K562 (cell line): Measurements from ENCODE around the gene DAPK1. TPM values are rescaled to one million over a fixed set of nuclear protein-coding genes. Genes with fewer than 3 reads are reported as not detected.

Source experiments
- ATAC-seq: fragments of 200-7000 bp; cut with Tn5 transposase; 3 replicates; pipeline ENCODE4 v1.9.1; 2020; ENCODE audit warnings: moderate library complexity
- BruUV-seq: library from RNA; stranded (reverse); fragments of 400-500 nt; replicated peaks from 2 replicates; lab custom pipeline; 2021; lab: Mats Ljungman, UMichigan
- CTCF ChIA-PET: fragments of 300-600 bp; formaldehyde crosslinking; extraction: SDS; loops from one replicate; lab custom pipeline; 2021; ENCODE audit warnings: low intra/inter-chr PET ratio; lab: Yijun Ruan, JAX
- POLR2A ChIA-PET: fragments of 300-600, 350-650 bp; sonication (Branson Sonifier 250); formaldehyde crosslinking; extraction: SDS; loops from one replicate; lab custom pipeline; 2021; ENCODE audit warnings: antibody characterized with exemption, inconsistent platforms; lab: Yijun Ruan, JAX
- DNase-seq, 4 experiments: peaks; one replicate each; pipeline versions ENCODE4 v3.0.0 to v3.0.0-alpha.2; 2011 to 2018; ENCODE audit warnings: low spot score in 3 of 4, mixed read lengths in 3 of 4; ENCODE audit errors: extremely low read depth in 1 of 4
- FAIRE-seq: peaks from 2 replicates; lab custom pipeline; 2011; peaks lifted over from hg19 to GRCh38; lab: Jason Lieb, UNC
- H2AFZ ChIP-seq: 2 replicates; pipeline ENCODE4 v1.6.0; 2011; ENCODE audit warnings: low read depth, low read length, control low read depth, inconsistent platforms
- H3K27ac ChIP-seq: fragments of 200-600 bp; 3 replicates; pipeline ENCODE4 v1.8.0; 2011; ENCODE audit warnings: low read depth, mild to moderate bottlenecking, control low read depth, inconsistent platforms, low read length, moderate library complexity, mixed read lengths; ENCODE audit errors: extremely low read depth
- H3K27me3 ChIP-seq, 2 experiments: fragments of 300-600 bp in 1 of 2; 2 replicates in 1 of 2; 3 replicates in 1 of 2; pipeline versions ENCODE4 v1.6.0 to v1.8.0; 2011; ENCODE audit warnings: inconsistent platforms in 2 of 2, low read length in 2 of 2, mild to moderate bottlenecking in 1 of 2, mixed read lengths in 1 of 2, moderate library complexity in 1 of 2; ENCODE audit not compliant: control insufficient read depth in 2 of 2, insufficient read depth in 2 of 2
- H3K36me3 ChIP-seq: fragments of 300-600 bp; 3 replicates; pipeline ENCODE4 v1.8.0; 2011; ENCODE audit warnings: mild to moderate bottlenecking, low read length, inconsistent platforms; ENCODE audit not compliant: control insufficient read depth, insufficient read depth
- H3K4me1 ChIP-seq, 2 experiments: fragments of 200-600 bp in 1 of 2; replicated peaks in 1 of 2; 2 replicates in 1 of 2; 3 replicates in 1 of 2; pipeline versions ENCODE4 v1.5.1 to v1.8.0; 2011; ENCODE audit warnings: inconsistent platforms in 2 of 2, low read length in 2 of 2, mild to moderate bottlenecking in 1 of 2, mixed read lengths in 1 of 2, moderate library complexity in 1 of 2; ENCODE audit not compliant: control insufficient read depth in 2 of 2, insufficient read depth in 2 of 2
- H3K4me2 ChIP-seq: 2 replicates; pipeline ENCODE4 v1.6.1; 2011; ENCODE audit warnings: low read length, control low read depth, inconsistent platforms, mixed read lengths; ENCODE audit not compliant: insufficient read depth
- H3K4me3 ChIP-seq: fragments of 200-600 bp; sonication (generic), shearing (Covaris generic); 2 replicates; pipeline ENCODE4 v1.5.1; 2016; ENCODE audit warnings: control low read depth, inconsistent platforms
- H3K79me2 ChIP-seq: fragments of 200-600 bp; 3 replicates; pipeline ENCODE4 v1.8.0; 2011; ENCODE audit warnings: low read length, inconsistent platforms; ENCODE audit not compliant: control insufficient read depth, insufficient read depth
- H3K9ac ChIP-seq, 2 experiments: 2 replicates each; pipeline versions ENCODE4 v1.6.0 to v1.6.1; 2011; ENCODE audit warnings: low read depth in 2 of 2, low read length in 2 of 2, control low read depth in 1 of 2, inconsistent platforms in 1 of 2, mild to moderate bottlenecking in 1 of 2, mixed read lengths in 1 of 2; ENCODE audit not compliant: insufficient read depth in 1 of 2
- H3K9me1 ChIP-seq: one replicate; pipeline ENCODE4 v1.6.0; 2011; ENCODE audit warnings: inconsistent platforms, mild to moderate bottlenecking, low read length, moderate library complexity; ENCODE audit not compliant: control insufficient read depth, insufficient read depth
- H3K9me3 ChIP-seq: replicated peaks from 2 replicates; pipeline ENCODE4 v1.5.1; 2011; ENCODE audit warnings: low read depth, low read length, inconsistent platforms; ENCODE audit not compliant: control insufficient read depth, insufficient read depth
- H4K20me1 ChIP-seq: replicated peaks from 2 replicates; pipeline ENCODE4 v1.6.1; 2011; ENCODE audit warnings: low read length, inconsistent platforms, mixed read lengths; ENCODE audit not compliant: control insufficient read depth, insufficient read depth
- FOXJ3 ChIP-seq: sonication (generic); formaldehyde crosslinking; IDR thresholded peaks from 2 replicates; pipeline ENCODE4 v1.4.0; 2020; ENCODE audit warnings: mild to moderate bottlenecking, missing genetic modification reagents
- FOXM1 ChIP-seq, 2 experiments: fragments of 450-650 bp in 1 of 2; sonication (generic) in 1 of 2; formaldehyde crosslinking in 1 of 2; IDR thresholded peaks; 2 replicates each; pipeline versions ENCODE4 v1.6.1 to v1.9.0; 2017 to 2022; ENCODE audit warnings: low read depth in 2 of 2, mild to moderate bottlenecking in 2 of 2, missing genetic modification reagents in 1 of 2, moderate library complexity in 1 of 2
- HDAC3 ChIP-seq: fragments of 450-650 bp; IDR thresholded peaks from 2 replicates; pipeline ENCODE4 v1.6.1; 2018; ENCODE audit warnings: borderline replicate concordance, mild to moderate bottlenecking, moderate library complexity; ENCODE audit not compliant: partially characterized antibody
- TAF1 ChIP-seq: IDR thresholded peaks from 2 replicates; pipeline ENCODE4 v1.6.1; 2011; ENCODE audit warnings: mild to moderate bottlenecking, low read length, moderate library complexity; ENCODE audit not compliant: insufficient read depth, control insufficient read depth, severe bottlenecking; ENCODE audit errors: extremely low read depth
- TEAD4 ChIP-seq, 2 experiments: sonication (generic) in 1 of 2; formaldehyde crosslinking in 1 of 2; IDR thresholded peaks; 2 replicates each; pipeline versions ENCODE4 v1.6.1 to v1.8.0; 2012 to 2022; ENCODE audit warnings: borderline replicate concordance in 1 of 2, inconsistent platforms in 1 of 2, low read length in 1 of 2, mild to moderate bottlenecking in 1 of 2, missing genetic modification reagents in 1 of 2
- ZBTB2 ChIP-seq: fragments of 450-650 bp; IDR thresholded peaks from 2 replicates; pipeline ENCODE4 v1.6.1; 2016; ENCODE audit warnings: antibody characterized with exemption
- WGBS: fragments of 100-300 bp; shearing (Covaris generic); methylation state at CpG from one replicate; pipeline ENCODE4 v1.1.6; 2016; ENCODE audit warnings: low coverage, mixed read lengths; ENCODE audit not compliant: insufficient coverage; ENCODE audit errors: missing lambda C conversion rate; 5-methylcytosine and 5-hydroxymethylcytosine counted together
- in situ Hi-C: fragments of 300-500 bp; cut with MboI; formaldehyde crosslinking; loops from 4 replicates; pipeline ENCODE4 v1.15.0; 2018; ENCODE audit warnings: inconsistent platforms, mixed read lengths
- intact Hi-C: fragments of 100-400 bp; cut with micrococcal nuclease; formaldehyde crosslinking; loops from 2 replicates; pipeline ENCODE4 v1.14.2; 2022
- polyA plus RNA-seq, 8 experiments: library from polyadenylated mRNA; depleted of rRNA in 4 of 8; stranded (reverse) in 5 of 8; unstranded in 3 of 8; fragments of >200 nt; fragmentation: Nextera tagmentation in 2 of 8; fragmentation: Illumina TruSeq in 1 of 8; extraction: Ambion mirVana in 2 of 8; extraction: Trizol in 1 of 8; gene quantifications; 2 replicates each; pipeline versions ENCODE4 v1.2.1 to v1.2.3, GENCODE V29; 2011 to 2014; ENCODE audit warnings: inconsistent platforms in 1 of 8, missing spikeins in 1 of 8
- total RNA-seq, 7 experiments: library from RNA; depleted of rRNA in 6 of 7; stranded (reverse); fragments of >200 nt in 6 of 7; fragmentation: Illumina TruSeq in 2 of 7; extraction: Trizol in 2 of 7; gene quantifications; 2 replicates each; pipeline versions ENCODE4 v1.2.1 to v1.2.3, GENCODE V29; 2011 to 2021; ENCODE audit warnings: low replicate concordance in 1 of 7

Gene DAPK1
- total and polyA plus RNA-seq, 9 of the 15 experiments (the other 6 are each of a cell fraction or from before 2014, with no cell fraction given) = 1.7 to 26.4 (median 15.8) TPM

DNA sequence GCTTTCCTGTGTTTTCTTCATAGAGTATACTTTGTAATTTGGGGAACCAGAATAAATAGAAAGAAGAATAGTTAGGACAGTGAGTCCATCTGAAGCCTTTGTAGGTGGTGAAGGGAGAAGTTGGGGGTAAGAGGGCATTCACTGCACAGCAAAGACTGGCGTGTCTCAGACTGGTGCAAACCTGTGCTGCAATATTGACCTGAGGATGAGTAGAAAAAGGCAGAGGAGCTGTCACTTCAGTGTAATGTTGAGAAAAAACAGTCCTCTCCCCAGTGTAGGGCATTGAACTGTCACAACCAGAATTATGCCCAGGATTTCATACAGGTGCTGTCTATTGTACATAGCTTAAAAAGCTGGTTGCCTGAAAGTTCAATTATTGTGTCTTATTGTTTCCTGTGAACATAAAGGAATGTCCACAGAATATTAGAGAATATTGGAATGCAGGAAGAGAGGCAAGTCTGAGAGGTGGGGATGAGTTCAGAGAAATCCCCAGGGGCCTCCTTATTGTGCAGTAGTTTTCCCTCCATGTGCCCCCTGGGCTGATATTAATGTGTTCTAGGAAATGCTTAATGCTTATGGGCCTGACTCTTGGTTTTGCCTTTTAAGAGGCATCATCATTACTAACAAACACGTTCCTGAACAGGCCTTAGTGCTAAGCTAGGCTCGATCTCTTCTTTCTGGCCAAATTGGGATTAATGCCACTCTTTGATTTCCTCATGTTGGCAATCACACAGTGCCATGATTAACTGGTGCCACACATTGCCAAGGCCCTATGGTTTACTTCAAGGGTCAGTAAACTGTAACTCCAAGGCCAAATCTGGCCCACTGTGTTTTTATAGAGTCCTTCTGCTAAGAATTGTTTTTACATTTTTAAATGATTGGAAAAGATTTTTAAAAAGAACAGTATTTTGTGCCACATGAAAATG, 34.0 kb downstream of the DAPK1 start (continued):
- TF ChIP-seq TAF1 (no peak), HDAC3 (no peak), FOXM1 (IDR thresholded peaks at IDR 0.05; ENCODE audit: low read depth) (no peak), FOXM1 (CRISPR knock-in tag; IDR thresholded peaks at IDR 0.05; ENCODE audit: low read depth) (no peak), ZBTB2 (no peak)
- TF ChIP-seq, all 486 proteins: peak for 0

DNA sequence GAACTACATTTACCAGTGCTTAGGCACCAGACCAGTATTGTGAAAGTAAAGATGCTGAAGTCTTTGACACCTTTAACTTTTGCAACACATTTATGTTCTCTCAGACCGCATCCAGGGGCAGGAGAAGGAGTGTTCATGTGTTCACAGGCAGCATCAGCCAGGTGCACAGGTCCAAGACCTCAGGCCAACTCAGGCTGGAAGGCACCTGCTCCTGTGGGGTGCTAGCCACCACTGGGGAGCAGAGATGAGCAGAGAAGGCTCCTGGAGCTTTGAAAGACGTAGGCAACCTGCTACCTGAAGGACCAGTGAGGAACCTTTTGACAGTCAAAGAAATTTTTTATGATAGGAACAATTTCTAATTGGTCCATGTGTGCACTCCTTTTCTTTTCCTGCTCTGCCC, 35.6 kb downstream of the DAPK1 start:
- H3K4me3 ChIP-seq = no peak overlapping the region
- peaks cover 7 to 14% of the 10 kb centered on the region in 2 experiments; a peak in 4 of 5 replicates for H3K4me1 ChIP-seq
- BruUV-seq = no TSS peak
- H3K27ac ChIP-seq = no peak overlapping the region
- H4K20me1 ChIP-seq = no peaks in the 10 kb centered on the region
- no peaks in the 10 kb centered on the region for H3K9me3 ChIP-seq
- H3K36me3 ChIP-seq = no peaks in the 10 kb centered on the region; the same call in 2 of the 3 replicates
- no peaks in the 10 kb centered on the region for H3K9me1 ChIP-seq
- no peak for DNase-seq
- 60% methylated on average over 2 of the region's 2 CpGs for WGBS
- no peak for FAIRE-seq
- H3K79me2 ChIP-seq = peaks cover 9% of the 10 kb centered on the region; the same call in 2 of the 3 replicates
- TF ChIP-seq TEAD4 (IDR thresholded peaks at IDR 0.05; ENCODE audit: low read length) = no peak
- TF ChIP-seq TEAD4 (CRISPR knock-in tag; IDR thresholded peaks at IDR 0.05; ENCODE audit: borderline replicate concordance) = no peak
- no peak for TF ChIP-seq FOXJ3
- no peak; the same call in 2 of the 3 replicates for ATAC-seq
- no peak overlapping the region for H3K9ac ChIP-seq
- in situ Hi-C loops (no loop called here), intact Hi-C loops (no loop called here)
- ChIA-PET POLR2A (no interaction called here), CTCF (no interaction called here)
- H3K27me3 ChIP-seq = no peaks in the 10 kb centered on the region
- no peak overlapping the region for H2AFZ ChIP-seq
- no peak overlapping the region for H3K4me2 ChIP-seq
